Trophoblast cell (in vitro differentiated cells and primary cell): ENCODE measurements around the gene YY1.

Experiments
- DNase-seq, 2 donors: peaks; one replicate each; pipeline ENCODE4 v3.0.0-alpha.2; 2016
- H2AFZ ChIP-seq: 2 replicates; pipeline ENCODE4 v1.6.1; 2013; ENCODE audit warnings: low read length, moderate library complexity, mild to moderate bottlenecking; ENCODE audit not compliant: insufficient read depth, poor library complexity
- H2AK5ac ChIP-seq: 2 replicates; pipeline ENCODE4 v1.6.1; 2013; ENCODE audit warnings: mild to moderate bottlenecking, low read length
- H2BK120ac ChIP-seq: 2 replicates; pipeline ENCODE4 v1.6.1; 2013; ENCODE audit warnings: low read length, mild to moderate bottlenecking, moderate library complexity; ENCODE audit not compliant: insufficient read depth, poor library complexity
- H2BK12ac ChIP-seq: 2 replicates; pipeline ENCODE4 v1.6.1; 2013; ENCODE audit warnings: mild to moderate bottlenecking, low read length, moderate library complexity
- H2BK5ac ChIP-seq: 2 replicates; pipeline ENCODE4 v1.6.1; 2013; ENCODE audit warnings: low read length, low read depth, moderate library complexity, mild to moderate bottlenecking; ENCODE audit not compliant: poor library complexity
- H3K14ac ChIP-seq: 2 replicates; pipeline ENCODE4 v1.6.1; 2013; ENCODE audit warnings: mild to moderate bottlenecking, low read length
- H3K18ac ChIP-seq: 2 replicates; pipeline ENCODE4 v1.6.1; 2013; ENCODE audit warnings: mild to moderate bottlenecking, low read length
- H3K23ac ChIP-seq: 2 replicates; pipeline ENCODE4 v1.6.1; 2013; ENCODE audit warnings: low read length
- H3K27ac ChIP-seq: 2 replicates; pipeline ENCODE4 v1.5.1; 2013; ENCODE audit warnings: low read depth, mild to moderate bottlenecking, inconsistent platforms, low read length, moderate library complexity
- H3K27me3 ChIP-seq: 2 replicates; pipeline ENCODE4 v1.6.1; 2013; ENCODE audit warnings: inconsistent platforms, mild to moderate bottlenecking, low read length, moderate library complexity; ENCODE audit not compliant: insufficient read depth
- H3K36me3 ChIP-seq, 2 experiments: 1 replicate in 1 of 2; 2 replicates in 1 of 2; pipeline ENCODE4 v1.6.1; 2013; ENCODE audit warnings: low read length in 2 of 2, mild to moderate bottlenecking in 2 of 2, moderate library complexity in 1 of 2; ENCODE audit not compliant: insufficient read depth in 2 of 2, control insufficient read depth in 1 of 2
- H3K4ac ChIP-seq: 2 replicates; pipeline ENCODE4 v1.6.1; 2013; ENCODE audit warnings: low read depth, mild to moderate bottlenecking, low read length, moderate library complexity
- H3K4me1 ChIP-seq, 2 experiments: 1 replicate in 1 of 2; 2 replicates in 1 of 2; pipeline ENCODE4 v1.6.1; 2013; ENCODE audit warnings: low read length in 2 of 2, mild to moderate bottlenecking in 2 of 2, moderate library complexity in 1 of 2; ENCODE audit not compliant: insufficient read depth in 2 of 2, control insufficient read depth in 1 of 2
- H3K4me2 ChIP-seq: 2 replicates; pipeline ENCODE4 v1.6.1; 2013; ENCODE audit warnings: inconsistent platforms, mild to moderate bottlenecking, low read length, moderate library complexity
- H3K4me3 ChIP-seq: 2 replicates; pipeline ENCODE4 v1.5.1; 2013; ENCODE audit warnings: mild to moderate bottlenecking, low read depth, low read length, inconsistent platforms
- H3K79me1 ChIP-seq: one replicate; pipeline ENCODE4 v1.6.1; 2013; ENCODE audit warnings: low read length
- H3K79me2 ChIP-seq: 2 replicates; pipeline ENCODE4 v1.6.1; 2013; ENCODE audit warnings: low read length, mild to moderate bottlenecking; ENCODE audit not compliant: control insufficient read depth, insufficient read depth, poor library complexity
- H3K9ac ChIP-seq: 2 replicates; pipeline ENCODE4 v1.6.1; 2013; ENCODE audit warnings: mild to moderate bottlenecking, low read length
- H3K9me3 ChIP-seq: 2 replicates; pipeline ENCODE4 v1.6.1; 2013; ENCODE audit warnings: low read depth, mild to moderate bottlenecking, control low read depth, inconsistent platforms, low read length; ENCODE audit not compliant: insufficient read depth
- H4K12ac ChIP-seq: 2 replicates; pipeline ENCODE4 v1.6.1; 2013; ENCODE audit warnings: low read depth, mild to moderate bottlenecking, low read length, moderate library complexity
- H4K8ac ChIP-seq: 2 replicates; pipeline ENCODE4 v1.6.1; 2013; ENCODE audit warnings: low read depth, mild to moderate bottlenecking, low read length, moderate library complexity
- H4K91ac ChIP-seq: one replicate; pipeline ENCODE4 v1.6.1; 2013; ENCODE audit warnings: low read depth, mild to moderate bottlenecking, low read length, moderate library complexity
- WGBS: extraction: QIAGEN DNeasy Blood & Tissue Kit; methylation state at CpG from one replicate; pipeline ENCODE4 v1.1.7; 2013; ENCODE audit warnings: missing lambda C conversion rate; ENCODE audit not compliant: insufficient read length, insufficient coverage; ENCODE audit errors: extremely low coverage; 5-methylcytosine and 5-hydroxymethylcytosine counted together

The YY1 gene

GRCh38 chr14:100289916-100290606 lies 51.1 kb downstream of the YY1 start:
- Histone ChIP-seq H3K36me3 (peaks cover 28 to 31% of the 10 kb centered on the region in 2 experiments), H3K79me1 (peaks cover 7% of the 10 kb centered on the region)

GRCh38 chr14:100290607-100291304 lies 51.8 kb downstream of the YY1 start:
- H3K23ac ChIP-seq, result no peak overlapping the region
- H3K27ac ChIP-seq, result no peak overlapping the region
- H3K14ac ChIP-seq, result no peak overlapping the region
- WGBS, result no CpG with 5 or more reads among the region's 12 CpGs
- no peak overlapping the region for H2BK5ac ChIP-seq
- H4K12ac ChIP-seq, result no peak overlapping the region
- H2BK12ac ChIP-seq, result no peak overlapping the region
- H4K91ac ChIP-seq, result no peak overlapping the region
- no peak overlapping the region for H2BK120ac ChIP-seq
- no peaks in the 10 kb centered on the region for H3K27me3 ChIP-seq
- no peak overlapping the region for H3K4me2 ChIP-seq
- H3K9ac ChIP-seq, result no peak overlapping the region
- peaks cover 3% of the 10 kb centered on the region for H3K9me3 ChIP-seq
- H3K4ac ChIP-seq, result no peak overlapping the region
- H3K4me3 ChIP-seq, result peak overlapping the region; percentile 16
- H2AFZ ChIP-seq, result no peak overlapping the region
- DNase-seq, result no peak
- H3K79me1 ChIP-seq, result peaks cover under 1% of the 10 kb centered on the region
- H3K79me2 ChIP-seq, result no peaks in the 10 kb centered on the region
- peaks cover 28 to 31% of the 10 kb centered on the region in 2 experiments for H3K36me3 ChIP-seq
- H2AK5ac ChIP-seq, result no peak overlapping the region
- H3K4me1 ChIP-seq, result peaks cover 7 to 14% of the 10 kb centered on the region in 2 experiments
- H3K18ac ChIP-seq, result no peak overlapping the region
- H4K8ac ChIP-seq, result no peak overlapping the region

More at GRCh38 chr14:100289916-100290606, 51.1 kb downstream of the YY1 start:
- Histone ChIP-seq H3K4ac (no peak overlapping the region), H3K23ac (no peak overlapping the region), H4K12ac (no peak overlapping the region), H3K4me3 (no peak overlapping the region), H2BK120ac (no peak overlapping the region), H3K27ac (no peak overlapping the region), H3K4me1 (peaks cover 8 to 15% of the 10 kb centered on the region in 2 experiments), H3K9me3 (peaks cover 3% of the 10 kb centered on the region), H3K79me2 (peaks cover 3% of the 10 kb centered on the region), H3K18ac (no peak overlapping the region), H2BK12ac (no peak overlapping the region), H2AK5ac (no peak overlapping the region), H2AFZ (no peak overlapping the region), H3K9ac (no peak overlapping the region), H4K91ac (no peak overlapping the region), H3K4me2 (no peak overlapping the region), H2BK5ac (no peak overlapping the region), H3K14ac (no peak overlapping the region), H4K8ac (no peak overlapping the region), H3K27me3 (no peaks in the 10 kb centered on the region)
- no peak for DNase-seq
- WGBS, result no CpG with 5 or more reads among the region's 9 CpGs

GRCh38 chr14:100291305-100292075 lies 52.5 kb downstream of the YY1 start:
- H2BK5ac ChIP-seq, result no peak overlapping the region
- no peak overlapping the region for H2AK5ac ChIP-seq
- no peaks in the 10 kb centered on the region for H3K79me1 ChIP-seq
- peaks cover 4 to 12% of the 10 kb centered on the region in 2 experiments for H3K4me1 ChIP-seq
- H3K18ac ChIP-seq, result no peak overlapping the region
- no peak overlapping the region for H4K12ac ChIP-seq
- no peak overlapping the region for H3K27ac ChIP-seq
- no peak overlapping the region for H3K23ac ChIP-seq
- no peak overlapping the region for H2BK12ac ChIP-seq
- no peak overlapping the region for H3K14ac ChIP-seq
- H3K9me3 ChIP-seq, result peaks cover 3% of the 10 kb centered on the region
- DNase-seq, result no peak
- WGBS, result no CpG with 5 or more reads among the region's 13 CpGs
- H4K91ac ChIP-seq, result no peak overlapping the region
- no peak overlapping the region for H3K4ac ChIP-seq
- H3K4me3 ChIP-seq, result no peak overlapping the region
- no peak overlapping the region for H4K8ac ChIP-seq
- H3K4me2 ChIP-seq, result no peak overlapping the region
- no peak overlapping the region for H2BK120ac ChIP-seq
- H3K9ac ChIP-seq, result no peak overlapping the region
- no peaks in the 10 kb centered on the region for H3K27me3 ChIP-seq
- H3K79me2 ChIP-seq, result no peaks in the 10 kb centered on the region
- peaks cover 28 to 31% of the 10 kb centered on the region in 2 experiments for H3K36me3 ChIP-seq
- no peak overlapping the region for H2AFZ ChIP-seq

- H3K27ac ChIP-seq, result no peak overlapping the region
- no peak overlapping the region for H2BK5ac ChIP-seq
- no peak overlapping the region for H3K23ac ChIP-seq
- H4K91ac ChIP-seq, result no peak overlapping the region
- no peak overlapping the region for H3K14ac ChIP-seq
- no peak overlapping the region for H2BK12ac ChIP-seq
- DNase-seq, result no peak
- no peak overlapping the region for H4K8ac ChIP-seq
- no peaks in the 10 kb centered on the region for H3K27me3 ChIP-seq
- H3K4me3 ChIP-seq, result no peak overlapping the region
- H2AK5ac ChIP-seq, result no peak overlapping the region
- H2AFZ ChIP-seq, result no peak overlapping the region
- no peak overlapping the region for H4K12ac ChIP-seq
- no peaks in the 10 kb centered on the region for H3K79me1 ChIP-seq
- peaks cover 4 to 12% of the 10 kb centered on the region in 2 experiments for H3K4me1 ChIP-seq
- H3K18ac ChIP-seq, result no peak overlapping the region
- WGBS, result no CpG with 5 or more reads among the region's 61 CpGs
- H3K79me2 ChIP-seq, result no peaks in the 10 kb centered on the region
- H3K4ac ChIP-seq, result no peak overlapping the region
- H3K36me3 ChIP-seq, result peaks cover 28 to 31% of the 10 kb centered on the region in 2 experiments
- peaks cover 2% of the 10 kb centered on the region for H3K9me3 ChIP-seq
- no peak overlapping the region for H2BK120ac ChIP-seq
- no peak overlapping the region for H3K4me2 ChIP-seq
- no peak overlapping the region for H3K9ac ChIP-seq
These were observed 53.4 kb downstream of the YY1 start for GRCh38 chr14:100292301-100292775.
